Femur (tissue), 1 donor: ENCODE results near the gene EZH2.

ENCODE experiments used
- DNase-seq: peaks from one replicate; pipeline ENCODE4 v3.0.0-alpha.2; 2017

The EZH2 gene

GRCh38 chr7:148852272-148852671 lies 31.8 kb downstream of the EZH2 start:
- DNase-seq: no peak

- no peak for DNase-seq
Observed at GRCh38 chr7:148850564-148850963, 33.5 kb downstream of the EZH2 start.

- DNase-seq: no peak
Observed at GRCh38 chr7:148849393-148850098, 34.5 kb downstream of the EZH2 start.

GRCh38 chr7:148847815-148848734 lies 36.0 kb downstream of the EZH2 start:
- DNase-seq: no peak

GRCh38 chr7:148838905-148839304 lies 45.2 kb downstream of the EZH2 start:
- DNase-seq: no peak

- no peak for DNase-seq
Observed at GRCh38 chr7:148835854-148836253, 48.2 kb downstream of the EZH2 start.

GRCh38 chr7:148834605-148835004 lies 49.5 kb downstream of the EZH2 start:
- no peak for DNase-seq

GRCh38 chr7:148831782-148832181 lies 52.3 kb downstream of the EZH2 start:
- no peak for DNase-seq

- DNase-seq: no peak
Observed at GRCh38 chr7:148830897-148831692, 53.0 kb downstream of the EZH2 start.

GRCh38 chr7:148828965-148829364 lies 55.1 kb downstream of the EZH2 start:
- no peak for DNase-seq

- DNase-seq: no peak
Observed at GRCh38 chr7:148825338-148825737, 58.8 kb downstream of the EZH2 start.

- DNase-seq: no peak
Observed at GRCh38 chr7:148824864-148825263, 59.2 kb downstream of the EZH2 start.

GRCh38 chr7:148821422-148821821 lies 62.7 kb downstream of the EZH2 start:
- DNase-seq: no peak

GRCh38 chr7:148819697-148820360 lies 64.3 kb downstream of the EZH2 start:
- DNase-seq: no peak

- DNase-seq: no peak
Observed at GRCh38 chr7:148815612-148816011, 68.5 kb downstream of the EZH2 start.

- no peak for DNase-seq
Observed at GRCh38 chr7:148814922-148815559, 69.0 kb downstream of the EZH2 start.

- no peak for DNase-seq
Observed at GRCh38 chr7:148813890-148814289, 70.2 kb downstream of the EZH2 start.

GRCh38 chr7:148811892-148812291 lies 72.2 kb downstream of the EZH2 start:
- no peak for DNase-seq

- no peak for DNase-seq
Observed at GRCh38 chr7:148809856-148810255, 74.2 kb downstream of the EZH2 start.

GRCh38 chr7:148807436-148807835 lies 76.7 kb downstream of the EZH2 start:
- no peak for DNase-seq

GRCh38 chr7:148806187-148806586 lies 77.9 kb downstream of the EZH2 start:
- DNase-seq: no peak
